GM20431 (cell line): ENCODE measurements around the gene ERICH6.

Experiments
- in situ Hi-C: fragments of 300-500 bp; cut with MseI, MboI; formaldehyde crosslinking; loops from one replicate; pipeline ENCODE4 v1.15.0; 2020; ENCODE audit warnings: low sequenced_read_pairs; ENCODE audit not compliant: unreplicated experiment

Gene ERICH6

GRCh38 chr3:150703756-150704344, at the start of gene ERICH6:
ERICH6 (minus strand) TSS chr3:150703920; CDS start chr3:150703898, 22 bp downstream.
- in situ Hi-C loops, result no loop called here

DNA sequence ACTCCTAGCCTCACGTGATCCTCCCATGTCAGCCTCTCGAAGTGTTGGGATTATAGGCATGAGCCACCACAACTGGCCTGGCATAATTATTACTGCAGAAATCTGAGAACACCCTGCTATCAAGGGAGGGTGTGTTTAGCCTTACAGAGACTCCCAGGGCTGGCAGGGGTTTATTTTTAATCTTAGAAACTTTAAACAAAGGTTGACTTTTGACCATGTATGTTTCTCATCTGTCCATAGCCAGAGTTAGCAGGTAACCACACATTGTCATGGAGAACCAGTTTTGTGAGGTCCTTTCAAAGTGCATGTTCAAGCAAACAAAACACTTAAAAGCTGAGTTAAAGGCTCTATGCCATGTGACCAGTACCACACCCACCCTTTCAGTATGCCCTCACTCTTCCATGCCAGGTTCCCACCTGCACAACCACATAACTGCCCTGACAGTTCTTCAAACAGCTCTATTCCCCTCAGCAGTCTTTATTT, 48.1 kb upstream of the ERICH6 start:
- in situ Hi-C loops, result no loop called here

DNA sequence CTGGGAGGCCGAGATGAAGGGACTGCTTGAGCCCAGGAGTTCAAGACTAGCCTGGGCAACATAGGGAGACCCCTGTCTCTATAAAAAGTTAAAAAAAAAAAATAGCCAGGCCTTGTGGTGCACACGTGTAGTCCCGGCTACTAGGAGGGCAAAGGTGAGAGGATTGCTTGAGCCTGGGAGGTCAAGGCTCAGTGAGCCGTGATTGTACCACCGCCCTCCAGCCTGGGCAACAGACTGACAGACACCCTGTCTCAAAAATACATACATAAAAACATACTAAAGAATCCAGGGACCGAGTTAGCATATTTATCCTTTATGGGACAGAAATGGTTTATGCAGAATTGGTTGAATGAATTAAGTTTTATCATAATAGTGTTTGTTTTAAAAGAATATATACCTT, 45.5 kb upstream of the ERICH6 start:
- in situ Hi-C loops, result no loop called here

- in situ Hi-C loops, result no loop called here
These were observed 44.9 kb upstream of the ERICH6 start for GRCh38 chr3:150748684-150749047.

GRCh38 chr3:150747886-150748683, 44.4 kb upstream of the ERICH6 start:
- in situ Hi-C loops, result no loop called here

- in situ Hi-C loops, result no loop called here
These were observed 43.3 kb upstream of the ERICH6 start for GRCh38 chr3:150746791-150747590.

DNA sequence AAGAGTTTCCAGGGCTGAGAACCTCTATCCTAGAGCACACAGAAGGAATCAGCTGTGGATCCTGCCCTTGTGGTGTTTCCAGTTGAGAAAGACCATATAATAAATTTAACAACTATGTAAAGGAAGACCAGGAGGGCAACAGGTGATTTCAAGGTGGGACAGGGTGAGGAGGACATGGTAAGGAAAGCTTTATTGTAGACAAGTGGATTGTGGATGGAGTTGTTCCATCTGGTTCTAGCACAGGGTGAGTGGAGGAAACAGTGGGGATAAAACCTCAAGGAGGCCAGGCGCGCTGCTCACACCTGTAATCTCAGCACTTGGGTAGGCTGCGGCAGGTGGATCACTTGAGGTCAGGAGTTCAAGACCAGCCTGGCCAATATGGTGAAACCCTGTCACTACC, 42.1 kb upstream of the ERICH6 start:
- in situ Hi-C loops, result no loop called here

DNA sequence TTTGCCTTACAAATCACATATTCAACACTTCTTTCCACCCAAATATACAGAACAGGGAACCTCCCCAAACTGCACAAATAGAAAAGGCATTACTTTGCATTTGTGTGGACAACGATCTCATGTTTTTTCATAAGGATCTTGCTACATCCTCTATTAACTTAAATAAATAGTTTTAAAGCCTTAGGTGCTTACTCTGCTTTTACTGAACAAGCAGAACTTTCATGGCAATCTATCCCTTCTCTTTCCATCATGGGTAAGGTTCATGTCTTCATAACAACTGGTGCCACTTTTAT, 41.1 kb upstream of the ERICH6 start:
- in situ Hi-C loops, result no loop called here

DNA sequence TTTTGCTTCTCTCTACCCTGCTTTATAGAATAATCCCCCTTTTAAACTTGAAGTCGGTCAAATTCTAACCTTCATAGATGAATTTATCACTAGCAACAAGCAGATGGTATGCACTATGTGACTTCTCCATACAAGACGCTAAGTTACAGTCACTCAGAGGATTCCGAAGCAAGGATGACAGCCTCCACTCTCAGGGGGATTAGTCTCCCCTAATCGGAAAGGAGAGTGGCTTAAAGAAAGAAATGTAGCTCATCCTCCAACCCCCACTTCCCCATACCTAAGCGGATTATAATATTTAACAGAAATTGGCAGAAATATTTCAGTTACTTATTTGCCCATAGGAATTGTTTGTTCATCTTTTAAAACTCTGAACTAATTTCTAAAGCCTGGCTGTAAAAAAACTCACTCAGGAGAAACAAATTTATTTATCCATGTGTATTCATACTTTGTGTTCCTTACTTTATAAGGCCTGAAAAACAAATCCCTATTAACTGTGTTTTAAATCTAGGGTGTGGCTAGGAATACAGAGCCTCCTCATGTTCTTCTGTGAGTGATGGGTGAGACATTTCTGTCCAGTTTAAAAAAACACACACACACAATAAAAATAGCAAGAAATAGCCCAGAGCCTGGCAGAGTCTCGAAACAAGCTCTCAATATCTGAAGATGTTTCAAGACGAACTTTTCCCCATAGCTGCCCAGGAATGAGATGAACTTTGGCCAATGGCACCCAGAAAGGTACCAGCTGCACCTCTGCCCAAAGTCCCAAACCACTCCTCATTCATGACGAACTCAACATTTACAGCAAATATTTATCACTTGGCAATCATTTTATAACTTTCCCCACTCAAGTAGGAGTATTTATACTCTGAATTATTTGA, 40.6 kb upstream of the ERICH6 start:
- in situ Hi-C loops, result no loop called here

GRCh38 chr3:150743508-150743907, 39.8 kb upstream of the ERICH6 start:
- in situ Hi-C loops, result no loop called here

DNA sequence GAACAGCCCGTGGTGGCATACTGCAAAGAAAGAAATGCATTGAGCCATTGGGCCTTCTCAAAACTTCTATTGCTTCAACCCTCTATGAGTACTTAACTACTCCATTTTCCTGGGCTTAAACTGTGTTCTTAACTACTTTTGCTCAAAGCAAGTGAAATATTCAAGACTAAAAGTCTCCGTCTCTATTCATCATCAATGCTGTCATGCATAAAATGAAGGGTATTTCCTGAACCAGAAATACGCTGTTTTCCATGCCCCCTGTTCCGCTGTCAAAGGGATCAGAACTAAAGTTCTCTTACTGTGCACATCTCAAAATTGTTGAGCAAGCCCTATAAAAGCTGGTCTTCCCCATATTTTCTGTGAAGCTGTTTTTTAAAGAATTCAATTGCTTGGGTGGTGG, 39.0 kb upstream of the ERICH6 start:
- in situ Hi-C loops, result no loop called here

- in situ Hi-C loops, result no loop called here
These were observed 38.4 kb upstream of the ERICH6 start for GRCh38 chr3:150742141-150742523.

DNA sequence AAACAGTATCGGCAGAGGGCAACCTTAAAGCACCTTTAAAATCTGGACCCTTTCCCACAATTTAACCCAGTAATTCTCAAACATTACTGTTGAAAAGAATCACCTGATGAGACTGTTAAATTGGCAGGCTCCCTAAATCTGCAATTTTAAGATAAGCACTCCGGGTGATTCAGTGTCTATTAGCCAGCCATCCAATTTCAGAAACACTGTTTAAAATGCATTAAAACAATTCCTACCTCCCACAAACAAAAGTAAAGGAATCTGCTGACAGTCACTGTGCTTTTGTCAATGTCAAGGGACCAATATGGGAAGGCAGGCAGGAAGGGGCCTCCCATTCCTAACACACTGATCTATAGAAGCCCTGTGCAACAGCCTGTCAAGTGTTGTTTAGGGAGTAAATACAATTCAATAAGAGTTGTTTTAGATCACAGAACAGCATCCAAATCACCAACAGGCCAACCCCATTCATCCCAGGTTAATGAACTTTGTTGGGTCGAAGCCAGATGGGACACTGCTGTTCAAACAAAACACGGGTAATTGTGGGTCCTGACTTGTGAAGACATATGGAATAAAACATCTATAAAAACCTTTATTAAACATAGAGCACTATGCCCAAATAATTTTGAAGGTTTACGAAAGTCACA, 37.9 kb upstream of the ERICH6 start:
- in situ Hi-C loops, result no loop called here

- in situ Hi-C loops, result no loop called here
These were observed 37.2 kb upstream of the ERICH6 start for GRCh38 chr3:150740733-150741496.

DNA sequence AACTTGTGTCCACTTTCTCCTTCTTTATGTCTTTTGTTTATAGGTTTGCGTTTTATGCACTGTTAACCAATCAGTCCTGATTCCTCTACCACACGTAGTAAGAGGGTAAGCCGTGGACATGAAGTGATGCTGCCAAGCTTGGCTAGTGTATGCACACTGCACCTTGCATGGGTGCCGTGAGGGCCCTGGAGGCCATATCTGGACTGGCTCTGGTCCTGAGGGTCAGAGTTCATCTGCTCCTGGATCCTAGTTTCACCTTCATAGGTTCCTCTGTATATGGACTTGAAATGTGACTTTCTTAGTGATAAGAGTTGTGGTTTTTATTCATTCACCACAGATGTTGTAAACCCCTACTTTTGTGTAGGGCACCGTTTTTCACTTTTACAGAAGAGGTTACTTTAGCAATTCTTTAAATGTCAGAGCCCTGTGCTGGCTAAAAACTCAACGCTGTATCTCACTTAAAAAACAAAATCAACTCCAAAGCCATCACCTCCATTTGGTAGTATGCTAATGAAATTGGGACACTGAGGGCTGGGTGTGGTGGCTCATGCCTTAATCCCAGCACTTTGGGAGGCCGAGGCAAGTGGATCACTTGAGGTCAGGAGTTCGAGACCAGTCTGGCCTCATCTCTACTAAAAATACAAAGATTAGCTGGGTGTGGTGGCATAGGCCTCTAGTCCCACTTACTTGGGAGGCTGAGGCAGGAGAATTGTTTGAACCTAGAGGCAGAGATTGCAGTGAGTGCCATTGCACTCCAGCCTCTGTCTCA, 36.3 kb upstream of the ERICH6 start:
- in situ Hi-C loops, result no loop called here

- in situ Hi-C loops, result no loop called here
These were observed 35.6 kb upstream of the ERICH6 start for GRCh38 chr3:150739200-150739863.

GRCh38 chr3:150738688-150739087, 35.0 kb upstream of the ERICH6 start:
- in situ Hi-C loops, result no loop called here
